Activated naive CD8-positive, alpha-beta T cell treated with anti-CD3 and anti-CD28 coated beads, Interleukin-2, amount 50 U/mL, for 24 hours (primary cell): ENCODE results near the gene DCAF5.

Experiments used
- ATAC-seq: fragments of 150-1000 bp; cut with Tn5 transposase; one replicate; pipeline ENCODE4 v1.10.0; 2021
- DNase-seq: peaks from one replicate; pipeline ENCODE4 v3.0.0; 2021
- H3K27ac Mint-ChIP-seq: one replicate; pipeline ENCODE4 v1.8.0; 2021; ENCODE audit warnings: mild to moderate bottlenecking, mixed read lengths
- H3K27me3 Mint-ChIP-seq: one replicate; pipeline ENCODE4 v1.8.0; 2021; ENCODE audit warnings: mixed read lengths
- H3K36me3 Mint-ChIP-seq: one replicate; pipeline ENCODE4 v1.8.0; 2021; ENCODE audit warnings: low read depth, mixed read lengths
- H3K4me1 Mint-ChIP-seq: one replicate; pipeline ENCODE4 v1.8.0; 2021; ENCODE audit warnings: mixed read lengths
- H3K4me3 Mint-ChIP-seq: one replicate; pipeline ENCODE4 v1.8.0; 2021; ENCODE audit warnings: mild to moderate bottlenecking, moderate library complexity, mixed read lengths
- H3K9me3 Mint-ChIP-seq: one replicate; pipeline ENCODE4 v1.8.0; 2021; ENCODE audit warnings: mixed read lengths

The DCAF5 gene

DNA sequence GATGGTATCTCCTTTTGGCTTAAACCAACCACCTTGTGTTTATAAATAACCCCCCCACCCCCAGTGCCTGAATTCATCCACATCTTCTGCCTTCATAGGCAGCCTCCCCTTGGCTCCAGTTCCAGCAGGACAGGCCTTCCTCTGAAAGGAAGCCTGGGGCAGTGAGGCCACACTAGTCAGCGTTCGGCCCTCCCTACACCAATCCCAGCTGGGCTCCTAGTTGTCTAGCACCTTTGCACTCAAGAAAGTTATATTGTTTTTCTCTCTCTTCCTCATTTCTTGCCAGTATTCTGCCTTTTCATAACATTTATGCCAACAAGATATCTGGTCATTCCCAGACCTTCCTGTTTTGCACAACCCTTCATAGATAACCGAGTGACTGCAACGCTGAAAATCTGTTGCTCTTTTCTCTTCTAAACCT is 100.7 kb downstream of the DCAF5 start:
- peaks cover 18% of the 10 kb centered on the region for H3K36me3 Mint-ChIP-seq
- no peak overlapping the region for H3K27ac Mint-ChIP-seq
- peaks cover 10% of the 10 kb centered on the region for H3K4me1 Mint-ChIP-seq
- no peak overlapping the region for H3K4me3 Mint-ChIP-seq
- DNase-seq (no peak), ATAC-seq (no peak)
- no peaks in the 10 kb centered on the region for H3K9me3 Mint-ChIP-seq
- H3K27me3 Mint-ChIP-seq: no peaks in the 10 kb centered on the region

DNA sequence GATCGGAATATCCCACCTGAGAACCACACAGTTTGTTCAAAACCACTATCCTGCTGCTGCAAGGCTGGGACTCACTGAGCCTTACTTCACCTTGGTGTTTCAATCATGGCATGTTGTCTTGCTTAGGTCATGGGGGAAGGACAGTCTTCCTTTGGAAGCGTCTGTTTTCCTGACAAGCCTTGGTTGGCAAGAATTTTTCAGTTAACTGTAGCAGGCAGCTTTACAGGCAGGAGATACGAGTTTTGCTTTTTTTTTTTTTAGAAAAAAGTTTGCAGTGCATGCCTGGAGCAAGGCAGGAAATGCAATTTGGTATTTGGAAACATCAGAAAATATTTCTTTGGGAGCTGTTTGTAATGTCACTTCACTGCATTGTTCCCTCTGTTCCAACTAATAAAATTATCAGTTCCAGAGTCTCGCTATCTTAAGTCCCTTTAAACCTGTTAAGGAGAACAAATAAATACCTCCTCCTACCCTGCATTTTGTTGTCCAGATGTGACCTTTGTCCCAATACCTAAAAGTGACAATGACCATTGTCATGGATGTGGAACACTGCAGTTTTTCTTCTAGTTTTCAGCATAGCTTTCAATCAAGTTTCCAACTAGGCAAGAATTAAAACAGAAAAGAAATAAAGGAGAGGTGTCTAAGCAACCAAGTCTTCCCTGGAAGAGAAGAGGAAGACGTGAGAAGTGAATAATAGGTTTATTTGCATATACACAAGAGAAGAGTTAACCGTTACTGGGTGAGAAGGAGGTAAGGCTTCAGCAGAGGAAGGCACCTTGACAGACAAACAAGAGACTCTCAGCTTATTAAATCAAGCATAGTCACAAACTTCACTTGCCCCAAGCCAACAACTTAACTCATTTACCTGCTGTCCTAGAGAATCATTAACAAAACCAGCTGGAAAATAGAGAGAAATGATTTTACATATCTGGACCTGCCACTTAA is 102.4 kb downstream of the DCAF5 start:
- Mint-ChIP-seq H3K4me1 (peaks cover 4% of the 10 kb centered on the region), H3K27ac (no peak overlapping the region), H3K9me3 (no peaks in the 10 kb centered on the region), H3K4me3 (no peak overlapping the region), H3K36me3 (peaks cover 16% of the 10 kb centered on the region), H3K27me3 (no peaks in the 10 kb centered on the region)
- ATAC-seq (no peak), DNase-seq (no peak)

DNA sequence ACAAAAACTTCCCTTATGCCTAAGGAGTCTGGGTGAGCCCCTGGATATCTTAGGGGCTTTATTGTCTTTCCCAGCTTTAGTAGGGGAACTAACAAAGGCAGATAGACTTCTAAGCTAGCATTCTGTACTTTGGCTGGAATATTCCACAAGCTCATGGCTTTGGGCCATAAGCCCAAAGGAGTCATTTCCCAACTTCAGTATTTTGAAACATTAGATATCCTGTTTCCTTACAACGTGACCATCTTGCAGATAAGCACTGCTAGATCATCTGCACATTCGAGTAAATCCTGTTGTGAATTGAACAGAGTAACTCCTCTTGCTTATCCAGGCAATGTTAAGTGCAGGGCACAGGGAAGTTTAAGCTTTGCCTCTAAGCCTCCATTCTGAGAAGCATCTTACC is 103.2 kb downstream of the DCAF5 start:
- Mint-ChIP-seq H3K36me3 (peaks cover 8% of the 10 kb centered on the region), H3K27me3 (no peaks in the 10 kb centered on the region), H3K9me3 (no peaks in the 10 kb centered on the region), H3K4me3 (no peak overlapping the region), H3K27ac (no peak overlapping the region), H3K4me1 (peaks cover 3% of the 10 kb centered on the region)
- DNase-seq (no peak), ATAC-seq (no peak)

DNA sequence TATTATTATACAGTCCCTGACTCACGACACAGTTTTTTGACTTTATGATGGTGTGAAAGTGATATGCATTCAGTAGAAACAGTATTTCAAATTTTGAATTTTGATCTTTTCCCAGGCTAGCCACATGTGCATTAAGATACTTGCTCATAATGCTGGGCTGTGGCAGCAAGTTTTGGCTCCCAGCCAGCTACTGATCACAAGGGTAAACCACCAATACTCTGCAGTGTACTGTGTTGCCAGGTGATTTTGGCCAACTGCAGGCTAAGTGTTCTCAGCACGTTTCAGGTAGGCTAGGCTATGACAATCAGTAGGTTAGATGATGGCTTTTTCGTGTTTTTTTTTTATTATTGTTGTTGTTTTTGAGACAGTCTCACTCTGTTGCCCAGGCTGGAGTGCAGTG is 104.5 kb downstream of the DCAF5 start:
- ATAC-seq (peak; percentile 20), DNase-seq (no peak)
- Mint-ChIP-seq H3K36me3 (peaks cover 4% of the 10 kb centered on the region), H3K4me1 (peaks cover 3% of the 10 kb centered on the region), H3K9me3 (no peaks in the 10 kb centered on the region), H3K4me3 (no peak overlapping the region), H3K27me3 (no peaks in the 10 kb centered on the region), H3K27ac (no peak overlapping the region)

DNA sequence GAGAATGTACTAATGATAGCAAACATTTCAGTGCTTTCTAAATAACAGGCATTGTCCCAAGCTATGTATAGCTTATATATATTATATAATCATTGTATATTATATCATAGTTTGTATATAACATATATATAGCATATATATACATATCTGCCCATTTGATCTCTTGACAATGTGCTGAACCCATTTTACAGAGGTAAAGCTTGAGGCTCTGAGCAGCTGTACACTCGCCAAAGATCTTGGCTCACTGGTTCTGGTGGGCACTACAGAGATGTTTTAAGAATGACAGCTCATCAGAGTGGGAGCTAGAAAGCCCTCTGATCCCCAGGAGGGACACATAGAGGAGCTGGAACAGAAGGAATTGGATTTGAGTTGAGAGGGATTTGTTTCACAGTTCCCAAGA is 105.7 kb downstream of the DCAF5 start:
- DNase-seq (no peak), ATAC-seq (no peak)
- Mint-ChIP-seq H3K9me3 (no peaks in the 10 kb centered on the region), H3K4me1 (peaks cover 5% of the 10 kb centered on the region), H3K36me3 (no peaks in the 10 kb centered on the region), H3K27ac (no peak overlapping the region), H3K4me3 (no peak overlapping the region), H3K27me3 (peaks cover 5% of the 10 kb centered on the region)

DNA sequence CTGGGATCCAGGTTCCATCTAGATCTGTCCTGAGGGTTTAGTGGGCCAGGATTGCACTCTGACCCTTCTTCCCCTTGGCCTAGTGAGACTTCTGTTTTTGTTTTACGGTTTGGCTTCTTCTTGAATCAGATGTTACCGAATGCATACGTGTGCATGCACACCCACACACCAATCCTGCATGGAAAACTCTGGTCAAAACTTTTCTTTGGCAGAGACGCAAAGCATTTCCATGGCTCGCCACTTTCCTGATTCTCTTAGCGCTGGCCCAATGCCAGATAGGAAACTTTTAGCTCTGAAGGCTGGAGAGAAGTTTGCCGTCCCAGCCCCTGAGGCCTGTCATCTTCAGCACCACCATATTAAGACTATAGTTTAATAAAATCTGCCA is 106.5 kb downstream of the DCAF5 start:
- DNase-seq (no peak), ATAC-seq (no peak)
- H3K27me3 Mint-ChIP-seq: peaks cover 13% of the 10 kb centered on the region
- peaks cover 5% of the 10 kb centered on the region for H3K4me1 Mint-ChIP-seq
- no peaks in the 10 kb centered on the region for H3K9me3 Mint-ChIP-seq
- H3K36me3 Mint-ChIP-seq: no peaks in the 10 kb centered on the region
- H3K4me3 Mint-ChIP-seq: no peak overlapping the region
- no peak overlapping the region for H3K27ac Mint-ChIP-seq

DNA sequence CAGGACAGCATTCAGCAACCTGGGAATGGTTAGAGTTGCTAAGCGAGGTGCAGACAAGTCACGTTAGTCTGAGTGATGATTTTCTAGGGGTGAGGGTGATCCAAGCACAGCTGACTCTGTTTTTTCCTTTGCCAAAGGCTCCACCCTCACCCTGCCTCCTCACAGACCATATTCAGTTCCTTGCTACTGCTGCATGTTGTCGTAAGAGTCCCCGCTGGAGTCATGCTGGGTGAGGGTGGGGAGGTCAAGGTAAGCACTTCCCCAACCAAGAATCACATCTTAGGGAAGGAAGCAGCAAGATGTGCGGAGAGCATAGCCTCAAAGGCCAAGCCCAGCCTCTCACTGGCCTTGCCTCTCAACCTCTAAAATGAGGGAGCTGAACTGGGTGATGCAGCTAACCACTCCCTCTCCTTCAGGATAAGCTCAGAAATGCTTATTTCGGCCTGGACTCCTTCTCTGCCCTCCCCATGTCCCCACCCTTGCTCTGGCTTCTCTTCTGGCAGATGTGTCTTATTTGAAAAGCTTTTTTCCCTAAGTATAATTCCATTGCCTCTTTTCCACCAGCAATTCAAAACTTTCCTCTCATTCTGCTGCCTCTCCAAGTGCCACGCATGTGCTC is 107.0 kb downstream of the DCAF5 start:
- Mint-ChIP-seq H3K27ac (no peak overlapping the region), H3K4me3 (no peak overlapping the region), H3K9me3 (no peaks in the 10 kb centered on the region), H3K27me3 (peaks cover 17% of the 10 kb centered on the region), H3K36me3 (no peaks in the 10 kb centered on the region), H3K4me1 (peaks cover 5% of the 10 kb centered on the region)
- ATAC-seq: no peak
- DNase-seq: no peak

DNA sequence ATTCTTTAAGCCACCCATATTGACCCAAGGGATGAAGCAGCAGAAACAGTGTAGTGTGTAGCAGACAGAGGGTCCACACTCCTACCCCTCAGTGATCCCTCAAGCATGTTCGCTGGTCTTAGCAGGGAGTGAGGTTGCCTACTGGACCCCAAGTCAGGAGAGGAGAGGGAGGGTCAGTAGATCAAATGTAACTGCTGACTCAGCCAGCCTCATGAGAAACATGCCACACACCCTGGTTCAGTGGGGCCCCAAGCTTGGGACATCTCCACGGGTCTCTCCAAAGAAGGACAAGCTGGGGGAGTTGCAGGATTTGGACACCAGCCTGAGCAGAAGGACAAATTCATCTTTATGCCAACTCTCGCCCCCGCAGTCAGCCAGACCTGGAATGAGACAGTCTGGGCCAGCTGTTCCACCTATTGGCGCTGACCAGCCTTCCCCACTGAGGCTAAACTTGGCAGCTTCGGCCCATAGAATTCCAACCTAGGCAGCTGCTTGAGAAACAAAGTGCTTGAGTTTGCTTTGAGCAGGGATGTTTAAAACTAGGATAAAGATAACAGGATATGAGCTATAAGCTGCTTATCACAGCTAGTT is 107.9 kb downstream of the DCAF5 start:
- H3K36me3 Mint-ChIP-seq: no peaks in the 10 kb centered on the region
- no peaks in the 10 kb centered on the region for H3K9me3 Mint-ChIP-seq
- ATAC-seq (no peak), DNase-seq (no peak)
- H3K4me1 Mint-ChIP-seq: peaks cover 5% of the 10 kb centered on the region
- no peak overlapping the region for H3K4me3 Mint-ChIP-seq
- peaks cover 22% of the 10 kb centered on the region for H3K27me3 Mint-ChIP-seq
- H3K27ac Mint-ChIP-seq: peak overlapping the region; percentile 36

DNA sequence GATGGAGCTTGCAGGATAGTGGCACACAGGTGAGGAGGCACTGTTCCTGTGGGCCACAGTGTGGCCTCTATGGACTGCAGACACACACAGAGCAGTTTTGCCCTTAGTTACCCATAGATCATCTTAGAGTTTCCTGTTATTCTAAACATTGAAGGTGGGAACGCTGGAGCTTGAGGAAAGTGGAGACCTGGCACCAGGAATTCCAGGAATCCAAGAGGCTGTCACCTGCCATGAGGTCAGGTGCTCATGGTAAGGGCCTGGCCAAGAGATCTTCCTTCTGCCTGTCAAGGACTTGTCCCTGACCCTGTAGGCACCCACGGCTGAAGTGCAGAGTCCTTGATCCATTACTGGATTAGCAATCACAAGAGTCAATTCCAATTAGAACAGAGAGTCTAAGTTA is 108.6 kb downstream of the DCAF5 start:
- DNase-seq (no peak), ATAC-seq (no peak)
- Mint-ChIP-seq H3K4me1 (peaks cover 5% of the 10 kb centered on the region), H3K4me3 (no peak overlapping the region), H3K9me3 (no peaks in the 10 kb centered on the region), H3K27me3 (peaks cover 22% of the 10 kb centered on the region), H3K36me3 (no peaks in the 10 kb centered on the region), H3K27ac (no peak overlapping the region)

DNA sequence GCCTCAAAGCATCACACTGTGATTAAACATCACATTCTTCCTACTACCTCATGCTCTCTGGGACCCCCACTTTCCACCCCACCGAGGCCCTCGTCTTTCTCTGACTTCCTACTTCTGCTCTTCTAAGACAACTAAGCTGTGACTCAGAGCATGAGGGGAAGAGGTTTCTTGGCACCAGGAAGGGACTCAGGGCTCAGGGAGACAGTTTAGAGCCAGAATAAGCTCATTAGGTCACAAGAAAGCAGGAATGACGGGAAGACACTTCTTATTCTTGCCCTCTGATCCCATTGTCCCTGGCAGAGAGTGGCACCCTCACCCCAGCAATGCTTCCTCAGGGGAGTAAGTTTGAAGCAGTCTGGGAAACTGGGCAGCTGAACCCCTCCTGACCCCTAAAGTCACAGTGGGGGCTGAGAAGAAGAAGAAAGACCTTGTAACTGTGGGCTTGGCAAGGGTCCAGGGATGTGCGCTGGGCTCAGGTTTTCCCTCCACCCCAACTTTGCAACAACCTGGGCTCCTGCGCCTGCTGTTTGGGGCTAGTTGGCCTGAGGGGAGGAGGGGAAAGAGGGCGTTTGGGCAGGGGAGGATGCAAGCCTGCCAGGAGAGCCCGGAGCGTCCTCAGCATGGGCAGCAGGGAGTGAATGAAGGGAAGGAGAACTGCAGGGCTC is 109.2 kb downstream of the DCAF5 start:
- Mint-ChIP-seq H3K4me3 (no peak overlapping the region), H3K36me3 (no peaks in the 10 kb centered on the region), H3K27me3 (peaks cover 22% of the 10 kb centered on the region), H3K27ac (no peak overlapping the region), H3K9me3 (no peaks in the 10 kb centered on the region), H3K4me1 (peaks cover 5% of the 10 kb centered on the region)
- DNase-seq (no peak), ATAC-seq (no peak)

DNA sequence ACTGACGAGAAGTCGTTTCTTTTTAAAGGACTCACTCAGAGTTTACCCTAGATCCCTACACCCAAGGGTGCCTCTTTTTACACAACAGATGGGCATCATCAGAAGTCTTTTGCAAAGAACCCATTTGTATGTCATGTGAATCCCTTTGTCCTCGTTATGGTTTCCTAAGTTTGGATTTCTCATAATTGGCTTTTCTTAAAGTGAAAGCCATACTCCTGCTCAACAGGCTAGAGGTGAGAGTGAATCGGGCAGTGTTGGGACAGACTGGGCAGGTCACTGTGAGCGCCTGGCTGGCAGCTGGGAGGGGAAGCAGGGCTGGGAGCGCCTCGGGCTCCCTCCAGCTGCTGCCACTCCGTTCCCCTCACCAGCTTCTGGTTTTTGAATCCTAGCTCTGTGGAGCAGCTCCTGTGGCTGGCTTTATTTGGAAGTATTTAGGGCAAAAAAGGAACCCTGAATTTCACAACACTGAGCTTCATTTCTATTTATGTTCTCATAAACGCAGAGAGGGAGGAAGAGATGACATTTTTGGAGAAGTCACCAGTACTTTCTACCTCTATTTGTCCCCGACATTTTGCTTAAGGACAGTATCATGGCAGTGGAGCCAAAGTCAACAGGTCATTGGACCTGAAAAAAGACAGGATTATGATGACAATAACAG is 110.0 kb downstream of the DCAF5 start:
- Mint-ChIP-seq H3K36me3 (no peaks in the 10 kb centered on the region), H3K4me3 (no peak overlapping the region), H3K27ac (no peak overlapping the region), H3K4me1 (peaks cover 2% of the 10 kb centered on the region), H3K27me3 (peaks cover 22% of the 10 kb centered on the region), H3K9me3 (no peaks in the 10 kb centered on the region)
- DNase-seq (no peak), ATAC-seq (no peak)

DNA sequence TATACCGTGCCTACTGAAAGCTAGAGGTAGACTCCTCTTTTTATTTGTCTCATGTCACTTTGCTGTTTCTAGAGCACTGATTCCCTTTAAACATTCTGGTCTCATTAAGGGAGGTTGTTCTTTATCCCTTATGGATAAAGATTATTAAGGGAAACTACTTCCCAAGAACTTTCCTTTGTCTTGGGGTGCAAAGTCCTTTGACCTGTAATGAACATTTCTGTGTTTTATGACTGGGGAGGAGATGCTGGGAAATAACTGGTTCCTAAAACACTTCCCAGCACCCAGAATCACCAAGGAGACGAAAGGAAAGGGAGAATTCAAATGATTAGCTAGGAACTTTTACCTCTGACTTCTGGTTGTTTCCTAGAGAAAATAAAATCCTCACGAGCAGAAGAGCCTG is 110.6 kb downstream of the DCAF5 start:
- Mint-ChIP-seq H3K27me3 (peaks cover 23% of the 10 kb centered on the region), H3K9me3 (no peaks in the 10 kb centered on the region), H3K27ac (no peak overlapping the region), H3K4me1 (peaks cover 2% of the 10 kb centered on the region), H3K4me3 (no peak overlapping the region), H3K36me3 (no peaks in the 10 kb centered on the region)
- ATAC-seq (no peak), DNase-seq (no peak)

DNA sequence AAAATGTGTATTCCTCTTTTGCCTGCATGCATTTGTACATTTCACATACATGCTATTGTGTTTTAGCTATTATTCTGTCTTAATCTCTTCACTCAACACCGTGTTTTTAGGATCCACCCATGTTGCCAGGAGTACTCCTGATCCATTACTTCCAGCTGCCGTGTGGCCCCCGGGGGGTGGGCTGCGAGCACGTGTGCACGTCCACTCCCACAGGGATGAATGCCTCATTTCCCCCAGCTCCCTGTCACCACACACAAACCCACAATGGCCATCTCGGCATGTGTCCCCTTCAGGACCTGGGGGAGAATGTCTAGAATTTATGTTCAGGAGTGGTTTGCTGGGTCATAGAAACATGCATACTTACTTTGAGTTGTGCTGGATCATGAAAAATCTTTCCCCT is 111.1 kb downstream of the DCAF5 start:
- DNase-seq (no peak), ATAC-seq (no peak)
- Mint-ChIP-seq H3K9me3 (no peaks in the 10 kb centered on the region), H3K36me3 (no peaks in the 10 kb centered on the region), H3K4me3 (no peak overlapping the region), H3K27me3 (peaks cover 26% of the 10 kb centered on the region), H3K27ac (no peak overlapping the region), H3K4me1 (peaks cover 2% of the 10 kb centered on the region)

DNA sequence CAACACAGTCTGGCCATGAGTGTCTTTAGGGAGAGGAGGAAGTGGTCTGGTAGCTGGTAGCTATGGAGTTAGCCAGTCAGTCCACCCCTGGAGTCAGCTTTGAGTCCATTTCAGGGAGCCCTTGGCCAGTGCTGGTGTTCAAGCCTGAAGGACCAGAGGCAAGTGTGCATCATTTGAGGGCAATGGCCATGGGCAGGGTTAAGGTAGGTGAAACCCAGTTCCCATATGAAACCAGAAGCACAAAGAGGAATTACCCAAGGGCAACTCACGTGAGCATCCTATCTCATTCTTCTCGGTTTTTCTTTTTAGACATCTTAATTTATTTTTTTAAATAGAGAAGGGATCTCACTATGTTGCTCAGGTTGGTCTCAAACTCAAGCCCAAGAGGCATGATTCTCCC is 112.6 kb downstream of the DCAF5 start:
- H3K36me3 Mint-ChIP-seq: no peaks in the 10 kb centered on the region
- H3K27me3 Mint-ChIP-seq: peaks cover 31% of the 10 kb centered on the region
- H3K9me3 Mint-ChIP-seq: no peaks in the 10 kb centered on the region
- ATAC-seq (no peak), DNase-seq (no peak)
- peaks cover 2% of the 10 kb centered on the region for H3K4me1 Mint-ChIP-seq
- H3K27ac Mint-ChIP-seq: no peak overlapping the region
- H3K4me3 Mint-ChIP-seq: no peak overlapping the region
